ENCODE measurements around the gene BAHCC1.

DNA sequence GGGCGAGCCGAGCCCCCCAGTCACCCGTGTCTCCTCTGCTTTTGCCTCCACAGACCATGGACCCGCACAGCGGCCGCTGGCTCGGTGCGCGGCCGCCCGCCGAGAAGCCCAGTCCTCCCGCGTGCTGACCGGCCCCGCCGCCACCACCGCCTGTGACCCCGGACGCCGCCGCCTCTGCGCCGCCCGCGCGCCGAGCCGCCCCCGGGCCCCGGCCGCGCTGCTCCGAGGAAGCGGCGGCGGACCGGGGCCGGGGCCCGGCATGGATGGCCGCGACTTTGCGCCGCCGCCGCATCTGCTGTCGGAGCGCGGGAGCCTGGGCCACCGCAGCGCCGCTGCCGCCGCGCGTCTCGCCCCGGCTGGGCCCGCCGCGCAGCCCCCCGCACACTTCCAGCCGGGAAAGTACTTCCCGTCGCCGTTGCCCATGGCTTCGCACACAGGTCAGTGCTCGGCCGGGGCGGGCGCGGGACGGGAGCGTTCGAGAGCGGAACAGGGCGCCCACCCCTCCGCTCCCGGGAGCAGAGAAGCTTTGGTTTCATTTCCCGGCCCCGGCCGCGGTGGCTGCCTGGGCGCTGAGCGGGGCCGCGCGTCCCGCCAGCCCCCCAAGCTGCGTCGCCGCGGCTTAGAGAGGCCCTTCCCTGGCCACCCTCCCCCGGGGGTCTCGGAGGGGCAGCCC, 4.4 kb downstream of the BAHCC1 start:
- TF ChIP-seq, protein P1, sequence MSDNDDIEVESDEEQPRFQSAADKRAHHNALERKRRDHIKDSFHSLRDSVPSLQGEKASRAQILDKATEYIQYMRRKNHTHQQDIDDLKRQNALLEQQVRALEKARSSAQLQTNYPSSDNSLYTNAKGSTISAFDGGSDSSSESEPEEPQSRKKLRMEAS (IDR thresholded peaks at IDR 0.05): no peak
- TF ChIP-seq YY1 (IDR thresholded peaks at IDR 0.05; ENCODE audit: low read depth, low read length): no peak
- TF ChIP-seq CHD1 (IDR thresholded peaks at IDR 0.05; ENCODE audit: low read depth, low read length): no peak

All from H1 (cell line).